K562 (cell line): Measurements from ENCODE around the gene YIPF4. TPM values are rescaled to one million over a fixed set of nuclear protein-coding genes. Genes with fewer than 3 reads are reported as not detected.

Experiments
- ATAC-seq: fragments of 200-7000 bp; cut with Tn5 transposase; 3 replicates; pipeline ENCODE4 v1.9.1; 2020; ENCODE audit warnings: moderate library complexity
- BruUV-seq: library from RNA; stranded (reverse); fragments of 400-500 nt; replicated peaks from 2 replicates; lab custom pipeline; 2021; lab: Mats Ljungman, UMichigan
- CTCF ChIA-PET: fragments of 300-600 bp; formaldehyde crosslinking; extraction: SDS; loops from one replicate; lab custom pipeline; 2021; ENCODE audit warnings: low intra/inter-chr PET ratio; lab: Yijun Ruan, JAX
- POLR2A ChIA-PET: fragments of 300-600, 350-650 bp; sonication (Branson Sonifier 250); formaldehyde crosslinking; extraction: SDS; loops from one replicate; lab custom pipeline; 2021; ENCODE audit warnings: antibody characterized with exemption, inconsistent platforms; lab: Yijun Ruan, JAX
- DNase-seq, 4 experiments: peaks; one replicate each; pipeline versions ENCODE4 v3.0.0 to v3.0.0-alpha.2; 2011 to 2018; ENCODE audit warnings: low spot score in 3 of 4, mixed read lengths in 3 of 4; ENCODE audit errors: extremely low read depth in 1 of 4
- FAIRE-seq: peaks from 2 replicates; lab custom pipeline; 2011; peaks lifted over from hg19 to GRCh38; lab: Jason Lieb, UNC
- H2AFZ ChIP-seq: 2 replicates; pipeline ENCODE4 v1.6.0; 2011; ENCODE audit warnings: low read depth, low read length, control low read depth, inconsistent platforms
- H3K27ac ChIP-seq: fragments of 200-600 bp; 3 replicates; pipeline ENCODE4 v1.8.0; 2011; ENCODE audit warnings: low read depth, mild to moderate bottlenecking, control low read depth, inconsistent platforms, low read length, moderate library complexity, mixed read lengths; ENCODE audit errors: extremely low read depth
- H3K27me3 ChIP-seq, 2 experiments: fragments of 300-600 bp in 1 of 2; 2 replicates in 1 of 2; 3 replicates in 1 of 2; pipeline versions ENCODE4 v1.6.0 to v1.8.0; 2011; ENCODE audit warnings: inconsistent platforms in 2 of 2, low read length in 2 of 2, mild to moderate bottlenecking in 1 of 2, mixed read lengths in 1 of 2, moderate library complexity in 1 of 2; ENCODE audit not compliant: control insufficient read depth in 2 of 2, insufficient read depth in 2 of 2
- H3K36me3 ChIP-seq: fragments of 300-600 bp; 3 replicates; pipeline ENCODE4 v1.8.0; 2011; ENCODE audit warnings: mild to moderate bottlenecking, low read length, inconsistent platforms; ENCODE audit not compliant: control insufficient read depth, insufficient read depth
- H3K4me1 ChIP-seq, 2 experiments: fragments of 200-600 bp in 1 of 2; replicated peaks in 1 of 2; 2 replicates in 1 of 2; 3 replicates in 1 of 2; pipeline versions ENCODE4 v1.5.1 to v1.8.0; 2011; ENCODE audit warnings: inconsistent platforms in 2 of 2, low read length in 2 of 2, mild to moderate bottlenecking in 1 of 2, mixed read lengths in 1 of 2, moderate library complexity in 1 of 2; ENCODE audit not compliant: control insufficient read depth in 2 of 2, insufficient read depth in 2 of 2
- H3K4me2 ChIP-seq: 2 replicates; pipeline ENCODE4 v1.6.1; 2011; ENCODE audit warnings: low read length, control low read depth, inconsistent platforms, mixed read lengths; ENCODE audit not compliant: insufficient read depth
- H3K4me3 ChIP-seq: fragments of 200-600 bp; sonication (generic), shearing (Covaris generic); 2 replicates; pipeline ENCODE4 v1.5.1; 2016; ENCODE audit warnings: control low read depth, inconsistent platforms
- H3K79me2 ChIP-seq: fragments of 200-600 bp; 3 replicates; pipeline ENCODE4 v1.8.0; 2011; ENCODE audit warnings: low read length, inconsistent platforms; ENCODE audit not compliant: control insufficient read depth, insufficient read depth
- H3K9ac ChIP-seq, 2 experiments: 2 replicates each; pipeline versions ENCODE4 v1.6.0 to v1.6.1; 2011; ENCODE audit warnings: low read depth in 2 of 2, low read length in 2 of 2, control low read depth in 1 of 2, inconsistent platforms in 1 of 2, mild to moderate bottlenecking in 1 of 2, mixed read lengths in 1 of 2; ENCODE audit not compliant: insufficient read depth in 1 of 2
- H3K9me1 ChIP-seq: one replicate; pipeline ENCODE4 v1.6.0; 2011; ENCODE audit warnings: inconsistent platforms, mild to moderate bottlenecking, low read length, moderate library complexity; ENCODE audit not compliant: control insufficient read depth, insufficient read depth
- H3K9me3 ChIP-seq: replicated peaks from 2 replicates; pipeline ENCODE4 v1.5.1; 2011; ENCODE audit warnings: low read depth, low read length, inconsistent platforms; ENCODE audit not compliant: control insufficient read depth, insufficient read depth
- H4K20me1 ChIP-seq: replicated peaks from 2 replicates; pipeline ENCODE4 v1.6.1; 2011; ENCODE audit warnings: low read length, inconsistent platforms, mixed read lengths; ENCODE audit not compliant: control insufficient read depth, insufficient read depth
- C11orf30 ChIP-seq: fragments of 450-650 bp; IDR thresholded peaks from 2 replicates; pipeline ENCODE4 v1.6.1; 2016; ENCODE audit warnings: low read depth, mild to moderate bottlenecking
- CBFA2T2 ChIP-seq: fragments of 450-650 bp; conservative IDR thresholded peaks from 2 replicates; pipeline ENCODE4 v1.6.1; 2017; ENCODE audit warnings: mild to moderate bottlenecking
- CBX5 ChIP-seq: IDR thresholded peaks from 2 replicates; pipeline ENCODE4 v1.6.1; 2014; ENCODE audit warnings: low read depth, borderline replicate concordance
- ETV5 ChIP-seq: sonication (generic); formaldehyde crosslinking; IDR thresholded peaks from 2 replicates; pipeline ENCODE4 v1.4.0; 2020; ENCODE audit warnings: low read depth, mild to moderate bottlenecking, missing genetic modification reagents
- ILK ChIP-seq: fragments of 450-650 bp; IDR thresholded peaks from 2 replicates; pipeline ENCODE4 v1.6.1; 2016; ENCODE audit warnings: missing genetic modification characterization, low read depth, mild to moderate bottlenecking, missing compliant biosample characterization, moderate library complexity, borderline replicate concordance
- MAFG ChIP-seq: fragments of 450-650 bp; conservative IDR thresholded peaks from 2 replicates; pipeline ENCODE4 v1.6.1; 2016; ENCODE audit warnings: missing genetic modification characterization, missing compliant biosample characterization
- MYNN ChIP-seq, 2 experiments: sonication (generic); formaldehyde crosslinking in 1 of 2; IDR thresholded peaks; 2 replicates each; pipeline versions ENCODE4 v1.5.0 to v1.6.1; 2016 to 2020; ENCODE audit warnings: antibody characterized with exemption in 1 of 2, missing genetic modification reagents in 1 of 2
- NFE2 ChIP-seq: IDR thresholded peaks from 2 replicates; pipeline ENCODE4 v1.6.1; 2014; ENCODE audit warnings: antibody characterized with exemption, low read depth
- PREB ChIP-seq: sonication (generic); formaldehyde crosslinking; IDR thresholded peaks from 2 replicates; pipeline ENCODE4 v1.8.1; 2023; ENCODE audit warnings: mild to moderate bottlenecking, missing genetic modification reagents
- ZNF316 ChIP-seq: fragments of 450-650 bp; IDR thresholded peaks from 2 replicates; pipeline ENCODE4 v1.6.1; 2016
- ZNF511 ChIP-seq: sonication (generic); formaldehyde crosslinking; IDR thresholded peaks from 2 replicates; pipeline ENCODE4 v1.8.0; 2022; ENCODE audit warnings: mild to moderate bottlenecking, missing genetic modification reagents
- ZNF785 ChIP-seq: fragments of 250-450 bp; sonication (Bioruptor Pico); IDR thresholded peaks from 2 replicates; pipeline ENCODE4 v1.4.0; 2020; ENCODE audit warnings: mild to moderate bottlenecking
- WGBS: fragments of 100-300 bp; shearing (Covaris generic); methylation state at CpG from one replicate; pipeline ENCODE4 v1.1.6; 2016; ENCODE audit warnings: low coverage, mixed read lengths; ENCODE audit not compliant: insufficient coverage; ENCODE audit errors: missing lambda C conversion rate; 5-methylcytosine and 5-hydroxymethylcytosine counted together
- in situ Hi-C: fragments of 300-500 bp; cut with MboI; formaldehyde crosslinking; loops from 4 replicates; pipeline ENCODE4 v1.15.0; 2018; ENCODE audit warnings: inconsistent platforms, mixed read lengths
- intact Hi-C: fragments of 100-400 bp; cut with micrococcal nuclease; formaldehyde crosslinking; loops from 2 replicates; pipeline ENCODE4 v1.14.2; 2022
- polyA plus RNA-seq, 8 experiments: library from polyadenylated mRNA; depleted of rRNA in 4 of 8; stranded (reverse) in 5 of 8; unstranded in 3 of 8; fragments of >200 nt; fragmentation: Nextera tagmentation in 2 of 8; fragmentation: Illumina TruSeq in 1 of 8; extraction: Ambion mirVana in 2 of 8; extraction: Trizol in 1 of 8; gene quantifications; 2 replicates each; pipeline versions ENCODE4 v1.2.1 to v1.2.3, GENCODE V29; 2011 to 2014; ENCODE audit warnings: inconsistent platforms in 1 of 8, missing spikeins in 1 of 8
- total RNA-seq, 7 experiments: library from RNA; depleted of rRNA in 6 of 7; stranded (reverse); fragments of >200 nt in 6 of 7; fragmentation: Illumina TruSeq in 2 of 7; extraction: Trizol in 2 of 7; gene quantifications; 2 replicates each; pipeline versions ENCODE4 v1.2.1 to v1.2.3, GENCODE V29; 2011 to 2021; ENCODE audit warnings: low replicate concordance in 1 of 7
- TF ChIP-seq, protein P1 (sequence below), 3 experiments: fragments of 200-800 bp in 1 of 3; sonication (Bioruptor generic) in 1 of 3; sonication (generic) in 1 of 3; formaldehyde crosslinking in 1 of 3; IDR thresholded peaks; 2 replicates each; pipeline versions ENCODE4 v1.6.1 to v1.8.0; 2016 to 2022; ENCODE audit warnings: mild to moderate bottlenecking in 2 of 3, missing compliant biosample characterization in 2 of 3, missing genetic modification characterization in 2 of 3, missing genetic modification reagents in 1 of 3

YIPF4 gene
- total and polyA plus RNA-seq, 9 of the 15 experiments (the other 6 are each of a cell fraction or from before 2014, with no cell fraction given) = 4.9 to 46.9 (median 17.5) TPM

GRCh38 chr2:32250290-32250689 is 27.4 kb upstream of the YIPF4 start:
- Histone ChIP-seq H3K9me3 (no peaks in the 10 kb centered on the region), H4K20me1 (no peaks in the 10 kb centered on the region)
- intact Hi-C loops = no loop called here
- TF ChIP-seq, protein P1, sequence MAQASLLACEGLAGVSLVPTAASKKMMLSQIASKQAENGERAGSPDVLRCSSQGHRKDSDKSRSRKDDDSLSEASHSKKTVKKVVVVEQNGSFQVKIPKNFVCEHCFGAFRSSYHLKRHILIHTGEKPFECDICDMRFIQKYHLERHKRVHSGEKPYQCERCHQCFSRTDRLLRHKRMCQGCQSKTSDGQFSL (CRISPR knock-in tag; IDR thresholded peaks at IDR 0.05) = no peak
- TF ChIP-seq, protein P1 (tag; IDR thresholded peaks at IDR 0.05) = no peak
- TF ChIP-seq ETV5 (CRISPR knock-in tag) = no peak
- TF ChIP-seq PREB (CRISPR knock-in tag) = no peak
- TF ChIP-seq ZNF316 = peak; percentile 66
- 0 out of 2 replicates have a peak, but pooled peaks have one; percentile 26 for TF ChIP-seq NFE2
- TF ChIP-seq CBX5 = no peak
- peak; percentile 55 for TF ChIP-seq MAFG (tag)
- TF ChIP-seq C11orf30 = peak; percentile 44
- TF ChIP-seq ZNF511 (CRISPR knock-in tag) = no peak
- TF ChIP-seq ILK (tag) = no peak
- no peak for TF ChIP-seq ZNF785
- TF ChIP-seq CBFA2T2 = no peak
- no peak for TF ChIP-seq MYNN (IDR thresholded peaks at IDR 0.05)
- TF ChIP-seq MYNN (CRISPR knock-in tag; IDR thresholded peaks at IDR 0.05) = no peak
- TF ChIP-seq, all 486 proteins: peak for 4
- peak overlapping the region; percentile 52 for H2AFZ ChIP-seq
- no peaks in the 10 kb centered on the region; a peak in 1 of 5 replicates for H3K27me3 ChIP-seq
- no peak for DNase-seq
- BruUV-seq = no TSS peak
- peak overlapping the region; percentile 9; the same call in 1 of the 2 replicates for H3K4me2 ChIP-seq
- peak; percentile 62 for ATAC-seq
- POLR2A ChIA-PET = interaction anchor here (1.1 to 1.5 kb wide), 2 partner anchors 12 to 16 kb away, joined by 3 to 7 read pairs; no protein-coding TSS in a partner anchor
- in situ Hi-C loops = no loop called here
- no peak overlapping the region for H3K4me3 ChIP-seq
- no peaks in the 10 kb centered on the region for H3K9me1 ChIP-seq
- H3K4me1 ChIP-seq = no peaks in the 10 kb centered on the region
- no peaks in the 10 kb centered on the region for H3K79me2 ChIP-seq
- no peak overlapping the region for H3K9ac ChIP-seq
- WGBS = 12% methylated on average over 10 of the region's 10 CpGs
- CTCF ChIA-PET = no interaction called here
- no peak for FAIRE-seq
- H3K36me3 ChIP-seq = no peaks in the 10 kb centered on the region
- no peak overlapping the region for H3K27ac ChIP-seq
